Activated naive CD4-positive, alpha-beta T cell treated with anti-CD3 and anti-CD28 coated beads for 36 hours (primary cell): ENCODE results near the gene ITIH5. TPM values are rescaled to one million over a fixed set of nuclear protein-coding genes. Genes with fewer than 3 reads are reported as not detected.
"Not testable (repeated sequence)": the region's sequence is repeated elsewhere in the genome, so short reads cannot be mapped to it uniquely, and the experiment has no call there.

Experiments
- CTCF ChIA-PET: fragments of 350-600 bp; sonication (Branson Sonifier 250); formaldehyde crosslinking; loops from one replicate; lab custom pipeline; 2021; ENCODE audit warnings: antibody characterized with exemption; lab: Charles Lee
- DNase-seq: peaks from one replicate; pipeline ENCODE4 v3.0.0-alpha.2; 2020
- H3K27ac Mint-ChIP-seq: one replicate; pipeline ENCODE4 v1.8.0; 2021; ENCODE audit warnings: mild to moderate bottlenecking, mixed read lengths
- H3K27me3 Mint-ChIP-seq: one replicate; pipeline ENCODE4 v1.8.0; 2021; ENCODE audit warnings: low read depth, mixed read lengths
- H3K36me3 Mint-ChIP-seq: one replicate; pipeline ENCODE4 v1.8.0; 2021; ENCODE audit warnings: low read depth, mixed read lengths
- H3K4me1 Mint-ChIP-seq: one replicate; pipeline ENCODE4 v1.8.0; 2021; ENCODE audit warnings: low read depth, mixed read lengths
- H3K4me3 Mint-ChIP-seq: one replicate; pipeline ENCODE4 v1.8.0; 2021; ENCODE audit warnings: mild to moderate bottlenecking, moderate library complexity, mixed read lengths
- H3K9me3 Mint-ChIP-seq: one replicate; pipeline ENCODE4 v1.8.0; 2021; ENCODE audit warnings: mixed read lengths
- intact Hi-C: fragments of 100-400 bp; cut with micrococcal nuclease; formaldehyde crosslinking; loops from one replicate; pipeline ENCODE4 v1.15.1; 2023
- total RNA-seq, 2 experiments: library from RNA; stranded (reverse); gene quantifications; one replicate each; pipeline ENCODE4 v1.2.3, GENCODE V29; 2021

ITIH5 gene
- total RNA-seq, result not detected

DNA sequence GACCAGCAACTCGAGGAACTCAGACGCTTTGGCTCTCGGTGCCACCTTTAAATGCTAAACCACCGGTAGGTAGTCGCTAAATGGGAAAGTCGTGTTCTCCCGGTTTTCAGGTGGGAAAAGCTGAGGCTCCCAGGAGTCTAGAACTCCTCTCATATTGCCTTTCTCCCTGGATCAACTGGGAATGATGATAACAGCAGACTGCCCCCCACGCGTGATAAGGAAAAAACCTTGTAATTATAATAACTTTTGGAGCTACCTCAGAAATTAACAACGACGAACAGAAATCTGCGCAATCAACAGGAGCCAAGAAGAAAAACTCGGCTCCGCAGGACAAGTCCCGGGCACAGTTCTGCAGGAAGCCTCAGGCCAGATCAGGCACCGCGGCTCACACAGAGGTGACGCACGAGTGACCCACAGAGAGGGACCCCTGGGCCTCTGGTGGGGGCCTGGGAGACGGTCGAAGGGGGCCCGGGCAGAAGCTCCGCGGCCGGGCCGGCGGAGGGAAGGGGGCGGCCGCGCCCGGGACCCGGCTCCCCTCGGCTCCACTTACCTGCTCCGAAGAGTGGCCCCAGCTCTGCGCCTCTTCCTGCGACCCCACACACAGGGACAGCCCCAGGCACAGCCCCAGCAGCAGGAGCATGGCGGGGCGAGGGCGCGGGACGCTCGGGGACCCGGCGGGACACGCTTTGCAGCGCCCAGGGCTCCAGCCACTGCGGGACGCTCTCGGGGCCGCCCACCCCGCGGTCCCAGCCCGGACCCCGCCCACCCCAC is at the start of gene ITIH5:
Gene ITIH5, minus strand, starts transcription at position 714 of the 771 bp plus-strand sequence. Its CDS starts 74 bp downstream, at position 640.
- H3K36me3 Mint-ChIP-seq, result no peaks in the 10 kb centered on the region
- CTCF ChIA-PET, result interaction anchor here (0.6 to 2.8 kb wide), 2 partner anchors 14 to 20 kb away, joined by 3 to 9 read pairs; no protein-coding TSS in a partner anchor
- H3K4me1 Mint-ChIP-seq, result peaks cover 8% of the 10 kb centered on the region
- H3K27ac Mint-ChIP-seq, result no peak within 1 kb of the TSS
- H3K9me3 Mint-ChIP-seq, result no peaks in the 10 kb centered on the region
- peak within 1 kb of the TSS; percentile 61 for H3K4me3 Mint-ChIP-seq
- no peak for DNase-seq
- H3K27me3 Mint-ChIP-seq, result peaks cover 47% of the 10 kb centered on the region
- intact Hi-C loops, result no loop called here

DNA sequence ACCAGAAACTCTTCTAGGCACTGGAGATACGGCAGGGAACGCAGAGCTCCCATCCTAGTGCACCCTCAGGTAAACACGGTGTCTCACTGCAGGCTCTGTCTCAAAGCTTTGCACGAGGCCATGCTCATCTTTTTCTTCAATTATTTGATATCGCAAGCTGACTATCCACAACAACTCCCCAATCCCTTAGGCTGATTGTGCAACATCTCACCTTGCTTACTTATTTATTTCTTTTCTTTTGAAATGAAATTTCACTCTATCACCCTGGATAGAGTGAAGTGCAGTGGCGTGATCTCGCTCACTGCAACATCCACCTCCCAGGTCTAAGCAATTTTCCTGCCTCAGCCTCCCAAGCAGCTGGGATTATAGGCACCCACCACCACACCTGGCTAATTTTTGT is 48.7 kb upstream of the ITIH5 start:
- intact Hi-C loops, result no loop called here
- H3K36me3 Mint-ChIP-seq, result no peaks in the 10 kb centered on the region
- no peak for DNase-seq
- H3K4me1 Mint-ChIP-seq, result no peaks in the 10 kb centered on the region
- H3K27ac Mint-ChIP-seq, result no peak overlapping the region
- no peaks in the 10 kb centered on the region for H3K9me3 Mint-ChIP-seq
- peaks cover 5% of the 10 kb centered on the region for H3K27me3 Mint-ChIP-seq
- CTCF ChIA-PET, result interaction anchor here (1.1 kb wide), 1 partner anchor 190 kb away, joined by 3 read pairs; no protein-coding TSS in a partner anchor
- no peak overlapping the region for H3K4me3 Mint-ChIP-seq

DNA sequence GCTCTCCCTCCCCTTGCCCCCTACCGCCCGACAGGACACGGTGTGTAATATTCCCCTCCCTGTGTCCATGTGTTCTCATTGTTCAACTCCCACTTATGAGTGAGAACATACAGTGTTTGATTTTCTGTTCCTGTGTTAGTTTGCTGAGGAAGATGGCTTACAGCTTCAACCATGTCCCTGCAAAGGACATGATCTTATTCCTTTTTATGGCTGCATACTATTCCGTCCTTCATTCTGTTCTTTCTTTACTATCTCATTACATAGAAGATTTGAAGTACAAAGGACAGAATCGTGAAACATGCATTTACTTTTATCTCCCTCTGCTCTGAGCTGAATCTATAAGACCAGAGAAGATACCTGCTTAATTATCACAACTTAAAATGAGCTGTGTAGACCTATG is 44.3 kb upstream of the ITIH5 start:
- H3K4me3 Mint-ChIP-seq, CTCF ChIA-PET, DNase-seq, H3K27ac Mint-ChIP-seq, H3K36me3 Mint-ChIP-seq, H3K4me1 Mint-ChIP-seq, intact Hi-C loops, H3K27me3 Mint-ChIP-seq, H3K9me3 Mint-ChIP-seq: not testable (repeated sequence)

DNA sequence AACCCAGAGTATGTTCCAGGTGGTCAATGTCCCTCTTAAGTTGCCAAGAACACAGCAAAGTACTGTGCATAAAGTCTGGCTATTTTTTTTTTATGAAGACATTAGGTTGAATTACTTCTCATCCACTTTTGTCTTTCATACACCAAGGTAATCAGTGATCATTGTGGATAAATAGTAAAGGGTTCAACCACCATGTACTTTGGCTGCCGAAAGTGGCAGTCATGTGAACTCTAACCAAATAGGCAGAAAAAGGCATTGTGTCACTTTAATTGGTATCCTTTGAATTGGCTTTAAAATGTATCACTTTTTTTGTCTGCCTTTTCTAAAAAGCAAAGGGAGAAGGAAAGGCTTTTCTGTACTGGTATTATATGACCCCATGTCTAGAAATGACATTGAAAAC is 43.7 kb upstream of the ITIH5 start:
- no peaks in the 10 kb centered on the region for H3K4me1 Mint-ChIP-seq
- no peak overlapping the region for H3K27ac Mint-ChIP-seq
- no peak for DNase-seq
- H3K9me3 Mint-ChIP-seq, result no peaks in the 10 kb centered on the region
- intact Hi-C loops, result no loop called here
- H3K36me3 Mint-ChIP-seq, result no peaks in the 10 kb centered on the region
- CTCF ChIA-PET, result no interaction called here
- H3K27me3 Mint-ChIP-seq, result peaks cover 10% of the 10 kb centered on the region
- no peak overlapping the region for H3K4me3 Mint-ChIP-seq

DNA sequence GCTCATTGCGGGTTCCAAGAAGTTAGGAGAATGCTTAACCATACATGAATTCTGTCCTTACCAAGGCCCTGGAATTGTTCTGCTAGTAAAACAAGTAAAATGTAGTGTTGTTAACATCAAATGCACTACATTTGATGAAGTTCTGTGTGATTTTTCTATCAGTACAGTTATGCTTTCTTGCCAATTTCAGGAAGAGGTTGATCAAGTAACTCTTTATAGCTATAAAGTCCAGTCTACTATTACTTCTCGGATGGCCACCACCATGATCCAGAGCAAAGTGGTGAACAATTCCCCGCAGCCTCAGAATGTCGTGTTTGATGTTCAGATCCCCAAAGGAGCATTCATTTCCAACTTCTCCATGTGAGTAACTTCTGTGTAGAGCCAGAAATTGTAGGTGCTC is 42.1 kb upstream of the ITIH5 start:
- intact Hi-C loops, result no loop called here
- no peak overlapping the region for H3K27ac Mint-ChIP-seq
- no peak for DNase-seq
- no peaks in the 10 kb centered on the region for H3K36me3 Mint-ChIP-seq
- no peaks in the 10 kb centered on the region for H3K9me3 Mint-ChIP-seq
- CTCF ChIA-PET, result interaction anchor here (1.5 kb wide), 1 partner anchor 183 kb away, joined by 3 read pairs; no protein-coding TSS in a partner anchor
- H3K4me1 Mint-ChIP-seq, result no peaks in the 10 kb centered on the region
- H3K4me3 Mint-ChIP-seq, result no peak overlapping the region
- peaks cover 13% of the 10 kb centered on the region for H3K27me3 Mint-ChIP-seq

DNA sequence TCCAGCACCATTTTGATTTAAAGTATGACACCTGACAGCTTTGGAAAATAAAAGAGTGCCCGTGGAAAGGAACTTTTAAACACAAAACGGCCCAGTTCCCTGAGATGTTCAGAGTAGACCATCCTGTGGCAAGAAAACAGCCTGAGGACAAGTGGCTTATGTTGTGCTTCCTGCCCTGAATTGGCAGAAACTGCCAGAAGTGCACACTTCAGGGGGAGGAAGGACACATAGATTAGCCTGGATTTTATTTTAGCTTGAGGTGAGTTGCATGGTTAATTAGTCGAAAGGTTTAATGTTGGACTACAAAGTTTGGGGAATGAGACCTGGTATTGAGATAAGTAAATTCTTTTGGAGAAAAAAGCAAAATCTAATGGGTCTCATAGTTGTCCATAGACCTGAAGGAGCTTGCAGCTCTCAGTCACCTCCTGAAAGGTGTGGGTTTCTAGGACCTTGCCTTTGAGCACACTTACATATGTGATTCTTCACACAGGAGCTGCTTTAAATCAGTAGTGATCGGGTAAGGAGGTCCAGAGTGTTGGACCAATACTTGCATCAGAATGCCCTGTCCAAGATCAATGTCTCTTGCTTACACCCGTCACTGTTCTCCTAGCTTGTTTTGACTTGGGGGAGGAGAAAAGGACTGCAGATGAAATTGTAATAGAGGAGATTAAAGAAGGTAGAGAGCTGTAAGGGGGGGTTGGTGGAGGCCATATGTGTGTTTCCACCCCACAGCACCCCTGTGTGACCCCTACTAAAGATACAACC is 41.3 kb upstream of the ITIH5 start:
- DNase-seq, result no peak
- intact Hi-C loops, result no loop called here
- Mint-ChIP-seq H3K36me3 (no peaks in the 10 kb centered on the region), H3K9me3 (no peaks in the 10 kb centered on the region), H3K27me3 (peaks cover 20% of the 10 kb centered on the region), H3K4me1 (no peaks in the 10 kb centered on the region), H3K4me3 (no peak overlapping the region), H3K27ac (no peak overlapping the region)
- CTCF ChIA-PET, result interaction anchor here (1.5 kb wide), 1 partner anchor 183 kb away, joined by 3 read pairs; no protein-coding TSS in a partner anchor

DNA sequence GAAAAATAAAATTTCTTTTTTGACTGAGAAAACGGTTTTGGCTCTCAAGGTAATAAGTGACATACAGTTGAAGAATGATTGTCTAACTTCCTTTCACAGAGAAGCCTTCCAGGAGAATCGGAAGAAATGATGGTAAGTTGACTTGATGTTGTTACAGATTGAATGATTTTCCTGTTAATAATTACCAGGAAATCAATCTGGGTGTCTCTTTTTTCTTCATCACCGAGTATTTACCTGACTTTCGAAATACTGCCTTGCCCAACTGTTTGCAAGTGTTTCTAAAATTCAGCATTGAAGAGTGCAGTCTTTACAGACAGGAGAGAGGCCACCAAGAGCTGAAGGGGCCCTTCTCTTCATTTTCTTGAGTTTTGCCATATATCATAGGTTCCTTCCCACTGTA is 40.3 kb upstream of the ITIH5 start:
- H3K9me3 Mint-ChIP-seq, result no peaks in the 10 kb centered on the region
- H3K4me1 Mint-ChIP-seq, result no peaks in the 10 kb centered on the region
- CTCF ChIA-PET, result no interaction called here
- intact Hi-C loops, result no loop called here
- H3K27me3 Mint-ChIP-seq, result peaks cover 27% of the 10 kb centered on the region
- H3K27ac Mint-ChIP-seq, result no peak overlapping the region
- no peaks in the 10 kb centered on the region for H3K36me3 Mint-ChIP-seq
- no peak overlapping the region for H3K4me3 Mint-ChIP-seq
- no peak for DNase-seq

DNA sequence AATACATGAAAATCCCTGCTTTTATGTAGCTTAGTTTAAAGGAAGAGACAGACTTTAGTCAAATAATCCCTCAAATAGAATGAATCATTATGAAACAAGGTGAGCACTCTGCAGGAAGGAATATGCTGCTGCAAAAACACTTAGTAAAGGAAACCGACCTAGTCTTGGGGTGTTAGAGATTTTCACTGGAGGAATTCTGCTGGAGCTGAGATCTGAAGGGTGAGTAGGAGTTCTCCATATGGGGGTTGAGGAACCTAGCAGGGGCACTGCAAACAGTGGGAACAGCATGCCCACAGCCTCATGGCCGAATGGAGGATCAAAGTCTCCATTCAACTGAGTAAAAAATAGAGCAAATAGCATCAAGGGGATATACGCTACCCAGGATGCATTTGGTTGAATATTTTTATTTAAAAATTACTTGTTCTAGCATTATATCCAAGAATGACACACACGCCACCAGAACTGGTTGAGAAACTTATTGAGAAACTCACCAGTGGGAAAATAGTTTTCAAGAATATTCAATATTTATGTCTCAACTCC is 39.8 kb upstream of the ITIH5 start:
- Mint-ChIP-seq H3K4me1 (no peaks in the 10 kb centered on the region), H3K27ac (no peak overlapping the region), H3K4me3 (no peak overlapping the region), H3K9me3 (no peaks in the 10 kb centered on the region), H3K36me3 (no peaks in the 10 kb centered on the region), H3K27me3 (peaks cover 27% of the 10 kb centered on the region)
- CTCF ChIA-PET, result no interaction called here
- no peak for DNase-seq
- intact Hi-C loops, result no loop called here

DNA sequence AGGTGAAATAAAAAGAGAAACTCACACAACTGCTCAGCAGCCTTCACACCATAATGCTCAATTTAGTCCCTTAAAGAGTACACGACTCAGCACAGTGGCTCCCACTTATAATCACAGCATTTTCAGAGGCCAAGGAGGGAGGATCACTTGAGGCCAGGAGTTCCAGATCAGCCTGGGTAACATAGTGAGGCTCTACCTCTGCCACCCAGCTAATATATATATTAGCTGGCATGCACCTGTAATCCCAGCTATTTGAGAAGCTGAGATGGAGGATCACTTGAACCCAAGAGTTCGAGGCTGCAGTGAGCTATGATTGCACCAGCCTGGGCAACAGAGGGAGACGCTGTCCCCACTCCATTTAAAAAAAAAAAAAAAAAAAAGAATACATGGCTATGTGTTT is 38.6 kb upstream of the ITIH5 start:
- CTCF ChIA-PET, result no interaction called here
- Mint-ChIP-seq H3K27ac (no peak overlapping the region), H3K4me3 (no peak overlapping the region), H3K4me1 (no peaks in the 10 kb centered on the region), H3K9me3 (no peaks in the 10 kb centered on the region), H3K27me3 (peaks cover 28% of the 10 kb centered on the region), H3K36me3 (no peaks in the 10 kb centered on the region)
- DNase-seq, result no peak
- intact Hi-C loops, result no loop called here

DNA sequence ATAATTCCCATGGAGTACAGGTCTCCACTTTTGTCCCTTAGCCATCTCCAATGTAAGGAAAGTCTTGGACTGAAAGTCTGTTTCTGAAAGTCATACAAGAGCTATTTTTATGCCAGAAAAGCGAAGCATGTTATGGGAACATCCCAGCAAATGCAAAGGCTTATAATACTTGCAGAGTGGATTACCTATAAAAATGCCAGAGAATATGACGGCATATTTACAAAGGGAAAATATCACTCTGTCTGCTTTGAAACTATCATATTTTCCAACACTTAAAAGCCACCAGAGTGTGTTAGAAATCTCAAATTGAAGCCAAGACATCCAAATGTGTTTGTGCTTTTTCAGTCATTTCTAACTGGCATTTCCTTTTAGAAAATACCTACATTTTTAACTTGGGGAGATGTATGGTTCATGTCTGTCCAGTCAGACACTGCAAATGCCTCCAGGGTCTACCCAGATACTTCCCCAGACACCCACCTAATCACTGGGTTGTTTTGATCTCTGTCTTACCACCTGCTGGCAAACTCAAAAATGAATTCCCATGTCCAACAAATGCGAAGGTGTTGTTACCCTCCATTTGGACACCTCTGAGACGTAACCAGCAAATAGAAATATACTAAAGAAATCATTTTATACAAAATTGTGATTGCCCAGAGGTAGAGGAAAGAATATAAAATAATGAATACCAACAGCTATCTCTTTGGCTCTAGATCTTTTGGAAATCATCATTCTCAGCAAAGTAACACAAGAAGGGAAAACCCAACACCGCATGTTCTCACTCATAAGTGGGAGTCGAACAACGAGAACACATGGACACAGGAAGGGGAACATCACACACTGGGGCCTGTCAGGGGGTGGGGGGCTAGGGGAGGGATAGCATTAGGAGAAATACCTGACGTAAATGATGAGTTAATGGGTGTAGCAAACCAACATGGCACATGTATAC is 37.6 kb upstream of the ITIH5 start:
- Mint-ChIP-seq H3K4me3 (no peak overlapping the region), H3K27ac (no peak overlapping the region), H3K4me1 (no peaks in the 10 kb centered on the region), H3K36me3 (no peaks in the 10 kb centered on the region), H3K9me3 (no peaks in the 10 kb centered on the region), H3K27me3 (peaks cover 28% of the 10 kb centered on the region)
- intact Hi-C loops, result no loop called here
- no peak for DNase-seq
- CTCF ChIA-PET, result no interaction called here

DNA sequence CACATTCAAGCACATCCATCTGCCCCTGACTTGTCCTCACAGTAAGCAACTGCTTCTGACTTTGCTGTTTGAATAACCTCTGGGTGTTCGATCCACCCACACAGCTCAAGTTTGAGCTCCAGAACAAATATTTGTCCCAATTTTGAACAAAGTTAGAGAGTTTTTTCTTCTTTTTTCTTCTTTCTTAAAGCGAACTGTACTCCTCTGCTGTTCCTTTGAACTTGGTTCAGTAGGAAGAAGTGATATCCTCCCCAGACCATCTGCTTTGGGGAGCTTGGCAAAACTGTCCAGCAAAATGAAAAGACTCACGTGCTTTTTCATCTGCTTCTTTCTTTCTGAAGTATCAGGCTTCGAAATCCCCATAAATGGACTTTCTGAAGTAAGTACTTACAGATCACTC is 36.4 kb upstream of the ITIH5 start, which contains the start of gene ITIH2:
Gene ITIH2, plus strand, starts transcription at position 177 of the 400 bp plus-strand sequence. Its CDS starts 119 bp downstream, at position 296.
- Mint-ChIP-seq H3K27me3 (peaks cover 28% of the 10 kb centered on the region), H3K4me3 (no peak within 1 kb of the TSS), H3K9me3 (no peaks in the 10 kb centered on the region), H3K27ac (no peak within 1 kb of the TSS), H3K36me3 (no peaks in the 10 kb centered on the region), H3K4me1 (no peaks in the 10 kb centered on the region)
- intact Hi-C loops, result no loop called here
- CTCF ChIA-PET, result no interaction called here
- no peak for DNase-seq
